SH-SY5Y (cell line): ENCODE measurements around the gene SEPTIN8.

Experiments used
- GATA2 ChIP-seq: IDR thresholded peaks from 2 replicates; pipeline ENCODE4 v1.6.1; 2011; ENCODE audit warnings: mild to moderate bottlenecking, low read depth, low read length
- GATA3 ChIP-seq: IDR thresholded peaks from 2 replicates; pipeline ENCODE4 v1.6.1; 2011; ENCODE audit warnings: low read depth, mild to moderate bottlenecking, low read length, moderate library complexity

- TF ChIP-seq GATA2 (no peak), GATA3 (no peak)
These were observed 25.0 kb downstream of the SEPTIN8 start for GRCh38 chr5:132751971-132752580.
